ENCODE measurements around the gene MCF2L2. TPM values are rescaled to one million over a fixed set of nuclear protein-coding genes. Genes with fewer than 3 reads are reported as not detected.
A peak's percentile ranks its signal among the peaks of the same experiment; 100 is the strongest.
"Not testable (repeated sequence)": the region's sequence is repeated elsewhere in the genome, so short reads cannot be mapped to it uniquely, and the experiment has no call there.

The MCF2L2 gene
- 10 to 100 TPM; 15.0 to 62.7 (median 25.6) TPM for total RNA-seq
- polyA plus RNA-seq, result 10 to 100 TPM in 1 of 3 donors, 1 to 10 TPM in 2; 6.5 to 11.3 (median 9.9) TPM
- long read RNA-seq, donor 1, partial matches to known transcripts, result 15 of 15 reads
- long read RNA-seq, donor 1, other reads (novel, unspliced or antisense), result 0 of 15 reads
- long read RNA-seq, donor 2, result 0 reads
- long read RNA-seq, donor 3, result 0 reads
- long read RNA-seq, donor 4, partial matches to known transcripts, result 2 of 5 reads
- long read RNA-seq, donor 4, other reads (novel, unspliced or antisense), result 2 of 5 reads
- long read RNA-seq, donor 5, full-length matches to known transcripts, result 5 of 14 reads
- long read RNA-seq, donor 5, partial matches to known transcripts, result 6 of 14 reads
- long read RNA-seq, donor 5, other reads (novel, unspliced or antisense), result 3 of 14 reads
- long read RNA-seq, donor 6, result 0 reads
- long read RNA-seq, donor 7, result 0 reads
- long read RNA-seq, donor 8, full-length matches to known transcripts, result 1 of 1 reads
- long read RNA-seq, donor 8, partial matches to known transcripts, result 0 of 1 reads
- long read RNA-seq, donor 8, other reads (novel, unspliced or antisense), result 0 of 1 reads
- long read RNA-seq, donor 9, result 0 reads
- long read RNA-seq, donor 10, partial matches to known transcripts, result 17 of 46 reads
- long read RNA-seq, donor 10, other reads (novel, unspliced or antisense), result 29 of 46 reads

DNA sequence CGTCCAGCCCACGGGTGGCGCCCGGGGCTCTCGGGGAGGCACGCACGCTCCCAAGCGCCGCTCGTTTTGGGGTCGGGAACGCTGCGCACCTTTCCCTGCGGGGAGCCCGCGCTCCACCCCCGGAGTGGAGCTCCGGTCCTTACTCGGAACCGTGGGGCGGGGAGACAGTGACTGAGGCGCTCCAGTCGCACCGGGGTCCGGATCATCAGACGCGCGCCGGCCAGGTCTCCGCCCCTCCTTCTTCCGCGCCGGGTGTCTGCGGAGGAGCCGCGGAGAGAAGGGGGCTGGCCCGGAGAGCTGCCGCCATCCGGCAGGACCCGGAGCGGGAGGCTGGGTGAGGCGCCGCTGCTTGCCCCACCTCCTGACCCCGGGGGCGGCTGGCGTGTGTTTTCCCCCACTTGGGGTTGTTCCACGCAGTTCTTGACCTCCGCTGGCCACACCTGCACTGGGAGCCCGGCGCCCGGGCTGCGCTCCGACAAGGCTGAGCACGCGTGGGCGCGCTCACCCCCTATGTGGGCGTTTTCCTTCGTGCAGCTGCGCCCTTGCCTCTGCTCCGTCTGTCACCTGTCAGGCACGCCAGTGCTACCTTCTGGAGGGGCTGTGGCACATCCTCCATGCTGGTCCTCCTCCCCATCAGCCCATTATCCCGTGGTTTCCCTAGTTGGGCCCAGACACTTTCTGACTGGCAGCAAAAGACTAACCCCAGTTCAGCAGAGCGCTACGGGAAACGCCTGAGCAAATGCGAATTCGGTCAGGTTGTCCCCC lies at the start of gene MCF2L2:
Gene MCF2L2 (minus strand): TSS at position 173 of the 765 bp plus-strand sequence. CDS start 642 bp downstream, outside the sequence.
- H3K9me3 ChIP-seq (replicated peaks in 1 of 3), result no peaks in the 10 kb centered on the region
- TF ChIP-seq CTCF (IDR thresholded peaks at IDR 0.05) (no peak), POLR2A (IDR thresholded peaks at IDR 0.05) (peak in 1 of 2 donors; percentile 11)
- peak within 1 kb of the TSS; percentile 41 to 78 (median 58) for H3K4me3 ChIP-seq
- WGBS, 4 donors, result 1 to 28% (median 3%) methylated on average over 2 to 67 of the region's 68 CpGs
- H3K36me3 ChIP-seq (replicated peaks in 1 of 2), result no peaks in the 10 kb centered on the region
- peak within 1 kb of the TSS in 4 of 5 donors; percentile 69 to 84 (median 80) for H3K27ac ChIP-seq
- intact Hi-C loops (cut with DNase I), result no loop called here
- DNase-seq, result peak; percentile 68 to 88 (median 79)
- H3K4me1 ChIP-seq (replicated peaks in 1 of 2), result peaks cover 0 to 16% of the 10 kb centered on the region in 2 donors
- no peaks in the 10 kb centered on the region for H3K27me3 ChIP-seq

GRCh38 chr3:183477801-183478456 lies 49.5 kb upstream of the MCF2L2 start:
- intact Hi-C loops (cut with DNase I), result loop anchor here in 1 of 2 donors (10.0 kb wide), 1 partner anchor 407 kb away; the partner anchor contains the start of gene PARL
- no peaks in the 10 kb centered on the region for H3K36me3 ChIP-seq (replicated peaks in 1 of 2)
- DNase-seq, result peak in 1 of 7 donors; percentile 48
- H3K4me3 ChIP-seq, result no peak overlapping the region
- 81 to 88% (median 86%) methylated on average over 4 to 8 of the region's 8 CpGs for WGBS, 4 donors
- H3K27ac ChIP-seq, result no peak overlapping the region
- H3K9me3 ChIP-seq (replicated peaks in 1 of 3), result no peaks in the 10 kb centered on the region
- no peaks in the 10 kb centered on the region for H3K27me3 ChIP-seq
- H3K4me1 ChIP-seq (replicated peaks in 1 of 2), result no peaks in the 10 kb centered on the region
- TF ChIP-seq CTCF (IDR thresholded peaks at IDR 0.05) (no peak), POLR2A (IDR thresholded peaks at IDR 0.05) (no peak)

- H3K4me3 ChIP-seq; DNase-seq; H3K4me1 ChIP-seq (replicated peaks in 1 of 2); H3K27ac ChIP-seq; H3K36me3 ChIP-seq (replicated peaks in 1 of 2); H3K9me3 ChIP-seq (replicated peaks in 1 of 3); H3K27me3 ChIP-seq: not testable (repeated sequence)
- intact Hi-C loops (cut with DNase I), result loop anchor here in 1 of 2 donors (10.0 kb wide), 1 partner anchor 409 kb away; the partner anchor contains the start of gene PARL
- WGBS, 4 donors, result 90 to 96% (median 94%) methylated on average over 1 of the region's 1 CpG
Measured at GRCh38 chr3:183475764-183476162, 47.3 kb upstream of the MCF2L2 start.

DNA sequence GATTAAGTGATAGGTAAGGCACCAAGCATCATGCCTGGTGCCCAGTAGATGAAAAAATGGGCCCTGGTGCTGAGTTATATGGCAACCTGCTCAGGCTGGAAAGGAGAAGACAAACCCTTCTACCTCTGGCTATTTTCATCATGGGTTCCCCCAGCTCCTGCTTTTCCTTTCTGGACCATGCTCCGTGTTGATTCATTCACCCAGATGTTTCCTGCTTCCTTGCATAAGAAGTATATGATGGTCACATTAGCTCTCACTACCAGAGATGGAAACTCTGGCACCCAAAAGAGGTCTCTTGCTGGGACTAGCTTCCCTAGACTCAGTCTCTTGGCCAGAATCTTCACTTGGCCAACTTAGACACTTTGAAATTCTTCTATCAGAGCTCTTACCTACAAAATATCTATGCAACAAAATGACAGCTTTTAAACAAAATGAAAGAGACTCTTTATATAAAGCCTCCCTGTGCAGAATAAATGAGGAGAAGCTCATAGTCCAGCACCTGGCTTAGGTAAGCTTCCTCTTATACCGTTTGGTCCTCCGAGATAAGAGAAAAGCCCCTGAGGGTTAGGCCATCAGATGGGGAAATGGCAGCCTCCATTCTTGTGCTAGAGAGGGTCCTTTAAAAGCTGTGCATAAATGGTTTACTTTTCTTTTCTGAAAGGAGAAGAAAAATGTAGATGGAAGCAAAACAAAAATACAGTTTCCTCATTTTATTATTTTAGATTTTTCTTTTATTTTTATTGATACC lies 46.8 kb upstream of the MCF2L2 start:
- TF ChIP-seq CTCF (IDR thresholded peaks at IDR 0.05) (no peak), POLR2A (IDR thresholded peaks at IDR 0.05) (no peak)
- Histone ChIP-seq H3K4me1 (replicated peaks in 1 of 2) (no peaks in the 10 kb centered on the region), H3K27ac (no peak overlapping the region), H3K9me3 (replicated peaks in 1 of 3) (no peaks in the 10 kb centered on the region), H3K36me3 (replicated peaks in 1 of 2) (no peaks in the 10 kb centered on the region), H3K4me3 (no peak overlapping the region), H3K27me3 (no peaks in the 10 kb centered on the region)
- peak in 1 of 7 donors; percentile 35 for DNase-seq
- intact Hi-C loops (cut with DNase I), result loop anchor here in 1 of 2 donors (10.0 kb wide), 1 partner anchor 410 kb away; the partner anchor contains the start of gene PARL
- 62 to 72% (median 70%) methylated on average over 3 of the region's 3 CpGs for WGBS, 4 donors
